Measurements from ENCODE around the gene MBLAC2.
A peak's percentile ranks its signal among the peaks of the same experiment; 100 is the strongest.

The MBLAC2 gene

GRCh38 chr5:90418214-90418613 is 56.4 kb downstream of the MBLAC2 start:
- no peak overlapping the region for H3K4me3 ChIP-seq (ENCODE audit: low read depth in 1 of 5, low read length in 5 of 5)
- no peaks in the 10 kb centered on the region for H3K27me3 ChIP-seq (ENCODE audit: control insufficient read depth in 5 of 5, insufficient read depth in 4 of 5, low read length in 5 of 5)
- no peaks in the 10 kb centered on the region for H3K36me3 ChIP-seq (ENCODE audit: control insufficient read depth in 5 of 5, insufficient read depth in 5 of 5, low read length in 5 of 5)
- H3K4me1 ChIP-seq (ENCODE audit: control insufficient read depth in 5 of 5, insufficient read depth in 5 of 5, low read length in 5 of 5): no peaks in the 10 kb centered on the region
- H3K9me3 ChIP-seq (ENCODE audit: control insufficient read depth in 5 of 5, low read length in 5 of 5): no peaks in the 10 kb centered on the region
- H3K9ac ChIP-seq (ENCODE audit: low read length in 5 of 5): no peak overlapping the region
- no peak overlapping the region for H3K27ac ChIP-seq (ENCODE audit: low read depth, low read length)

GRCh38 chr5:90410178-90410762 is 64.3 kb downstream of the MBLAC2 start:
- H3K27me3 ChIP-seq (ENCODE audit: control insufficient read depth in 5 of 5, insufficient read depth in 4 of 5, low read length in 5 of 5): no peaks in the 10 kb centered on the region
- peak overlapping the region; percentile 94 to 99 (median 97) for H3K9ac ChIP-seq (ENCODE audit: low read length in 5 of 5)
- H3K27ac ChIP-seq (ENCODE audit: low read depth, low read length): peak overlapping the region; percentile 88
- H3K4me1 ChIP-seq (ENCODE audit: control insufficient read depth in 5 of 5, insufficient read depth in 5 of 5, low read length in 5 of 5): peaks cover 0 to 18% (median 15%) of the 10 kb centered on the region in 5 donors
- H3K36me3 ChIP-seq (ENCODE audit: control insufficient read depth in 5 of 5, insufficient read depth in 5 of 5, low read length in 5 of 5): peaks cover 0 to 18% (median 0%) of the 10 kb centered on the region in 5 donors
- H3K4me3 ChIP-seq (ENCODE audit: low read depth in 1 of 5, low read length in 5 of 5): peak overlapping the region; percentile 76 to 98 (median 86)
- no peaks in the 10 kb centered on the region for H3K9me3 ChIP-seq (ENCODE audit: control insufficient read depth in 5 of 5, low read length in 5 of 5)

- Histone ChIP-seq H3K4me1 (ENCODE audit: control insufficient read depth in 5 of 5, insufficient read depth in 5 of 5, low read length in 5 of 5) (peaks cover 0 to 18% (median 15%) of the 10 kb centered on the region in 5 donors), H3K36me3 (ENCODE audit: control insufficient read depth in 5 of 5, insufficient read depth in 5 of 5, low read length in 5 of 5) (peaks cover 0 to 24% (median 3%) of the 10 kb centered on the region in 5 donors), H3K27ac (ENCODE audit: low read depth, low read length) (peak within 1 kb of the TSS; percentile 96), H3K4me3 (ENCODE audit: low read depth in 1 of 5, low read length in 5 of 5) (peak within 1 kb of the TSS; percentile 86 to 99 (median 98)), H3K9ac (ENCODE audit: low read length in 5 of 5) (peak within 1 kb of the TSS; percentile 96 to 99 (median 98)), H3K9me3 (ENCODE audit: control insufficient read depth in 5 of 5, low read length in 5 of 5) (no peaks in the 10 kb centered on the region), H3K27me3 (ENCODE audit: control insufficient read depth in 5 of 5, insufficient read depth in 4 of 5, low read length in 5 of 5) (no peaks in the 10 kb centered on the region)
Measured at GRCh38 chr5:90409318-90410177, 65.0 kb downstream of the MBLAC2 start, which contains the start of gene CETN3. CETN3 (minus strand) TSS chr5:90409756; CDS start chr5:90409661, 95 bp downstream.

GRCh38 chr5:90408571-90409317 is 65.8 kb downstream of the MBLAC2 start:
- peak overlapping the region; percentile 75 to 99 (median 92) for H3K9ac ChIP-seq (ENCODE audit: low read length in 5 of 5)

More at GRCh38 chr5:90408571-90409317, 65.8 kb downstream of the MBLAC2 start:
- H3K9me3 ChIP-seq (ENCODE audit: control insufficient read depth in 5 of 5, low read length in 5 of 5): no peaks in the 10 kb centered on the region
- H3K27ac ChIP-seq (ENCODE audit: low read depth, low read length): peak overlapping the region; percentile 96
- peaks cover 0 to 18% (median 15%) of the 10 kb centered on the region in 5 donors for H3K4me1 ChIP-seq (ENCODE audit: control insufficient read depth in 5 of 5, insufficient read depth in 5 of 5, low read length in 5 of 5)
- H3K4me3 ChIP-seq (ENCODE audit: low read depth in 1 of 5, low read length in 5 of 5): peak overlapping the region; percentile 86 to 99 (median 98)
- no peaks in the 10 kb centered on the region for H3K27me3 ChIP-seq (ENCODE audit: control insufficient read depth in 5 of 5, insufficient read depth in 4 of 5, low read length in 5 of 5)
- peaks cover 0 to 29% (median 3%) of the 10 kb centered on the region in 5 donors for H3K36me3 ChIP-seq (ENCODE audit: control insufficient read depth in 5 of 5, insufficient read depth in 5 of 5, low read length in 5 of 5)

Data from subcutaneous abdominal adipose tissue (tissue), 5 donors.